Panc1 (cell line): Measurements from ENCODE around the gene BCO1. TPM values are rescaled to one million over a fixed set of nuclear protein-coding genes. Genes with fewer than 3 reads are reported as not detected.

Experiments used
- ATAC-seq: fragments of 200-7000 bp; cut with Tn5 transposase; 2 replicates; pipeline ENCODE4 v1.9.1; 2020; ENCODE audit warnings: mild to moderate bottlenecking, moderate library complexity
- Bru-seq: library from RNA; stranded (reverse); fragments of 400-500 nt; gene quantifications from one replicate; lab custom pipeline; 2021; lab: Mats Ljungman, UMichigan
- BruChase-seq, 2 experiments: library from RNA; stranded (reverse); fragments of 400-500 nt; gene quantifications; one replicate each; lab custom pipeline; 2021; lab: Mats Ljungman, UMichigan
- BruUV-seq: library from RNA; stranded (reverse); fragments of 400-500 nt; replicated peaks from 2 replicates; lab custom pipeline; 2021; lab: Mats Ljungman, UMichigan
- CTCF ChIA-PET: fragments of 300-600 bp; sonication (Branson Sonifier 250); formaldehyde crosslinking; loops from one replicate; lab custom pipeline; 2022; ENCODE audit warnings: antibody characterized with exemption; lab: Charles Lee
- POLR2A ChIA-PET: fragments of 300-600 bp; sonication (Branson Sonifier 250); formaldehyde crosslinking; loops from one replicate; lab custom pipeline; 2022; ENCODE audit warnings: antibody characterized with exemption; lab: Charles Lee
- DNase-seq: peaks from one replicate; pipeline ENCODE4 v3.0.0-alpha.2; 2010; ENCODE audit warnings: low read depth, low spot score
- H3K27ac ChIP-seq: 2 replicates; pipeline ENCODE4 v1.5.1; 2011; ENCODE audit warnings: mild to moderate bottlenecking, low read length, inconsistent platforms
- H3K27me3 ChIP-seq: fragments of 200-500 bp; sonication (Bioruptor generic); 2 replicates; pipeline ENCODE4 v1.6.0; 2014; ENCODE audit warnings: low read length, inconsistent platforms; ENCODE audit not compliant: control insufficient read depth, insufficient read depth
- H3K36me3 ChIP-seq: fragments of 200-500 bp; sonication (Bioruptor generic); 2 replicates; pipeline ENCODE4 v1.5.1; 2014; ENCODE audit warnings: inconsistent platforms, mild to moderate bottlenecking, low read length, moderate library complexity; ENCODE audit not compliant: control insufficient read depth, insufficient read depth
- H3K4me1 ChIP-seq: 2 replicates; pipeline ENCODE4 v1.5.1; 2011; ENCODE audit warnings: inconsistent platforms, mild to moderate bottlenecking, low read length, moderate library complexity; ENCODE audit not compliant: control insufficient read depth, insufficient read depth
- H3K4me3 ChIP-seq, 2 experiments: 2 replicates each; pipeline ENCODE4 v1.5.1; 2011 to 2012; ENCODE audit warnings: low read depth in 2 of 2, low read length in 2 of 2, mild to moderate bottlenecking in 2 of 2, inconsistent platforms in 1 of 2, moderate library complexity in 1 of 2
- H3K9me3 ChIP-seq: fragments of 200-500 bp; sonication (Bioruptor generic); 2 replicates; pipeline ENCODE4 v1.5.1; 2014; ENCODE audit warnings: low read depth, mild to moderate bottlenecking, inconsistent platforms, low read length, moderate library complexity; ENCODE audit not compliant: control insufficient read depth, insufficient read depth
- CTCF ChIP-seq: fragments of 450-650 bp; IDR thresholded peaks from 2 replicates; pipeline ENCODE4 v1.5.1; 2017; ENCODE audit warnings: mild to moderate bottlenecking
- POLR2AphosphoS5 ChIP-seq: IDR thresholded peaks from 2 replicates; pipeline ENCODE4 v1.6.1; 2012; ENCODE audit warnings: mild to moderate bottlenecking, low read depth, low read length, moderate library complexity
- REST ChIP-seq, 2 experiments: IDR thresholded peaks; 2 replicates each; pipeline ENCODE4 v1.6.1; 2011 to 2012; ENCODE audit warnings: low read depth in 2 of 2, control low read depth in 1 of 2, low read length in 1 of 2, mild to moderate bottlenecking in 1 of 2, moderate library complexity in 1 of 2; ENCODE audit not compliant: insufficient read depth in 1 of 2
- SIN3A ChIP-seq: IDR thresholded peaks from 2 replicates; pipeline ENCODE4 v1.6.1; 2012; ENCODE audit warnings: low read depth, mild to moderate bottlenecking, low read length, moderate library complexity, borderline replicate concordance; ENCODE audit not compliant: insufficient read depth
- TCF7L2 ChIP-seq: IDR thresholded peaks from 2 replicates; pipeline ENCODE4 v1.6.1; 2011; ENCODE audit warnings: mild to moderate bottlenecking, low read depth, low read length, inconsistent platforms
- in situ Hi-C: cut with HindIII; loops from 2 replicates; pipeline ENCODE4 v1.10.0; 2016; ENCODE audit warnings: low sequenced_read_pairs, low pct_unique_long_range_greater_than_20kb
- intact Hi-C: fragments of 100-400 bp; cut with micrococcal nuclease; formaldehyde crosslinking; loops from one replicate; pipeline ENCODE4 v1.10.0; 2022; ENCODE audit not compliant: unreplicated experiment
- long read RNA-seq: library from polyadenylated mRNA; unstranded; transcript quantifications from one replicate; pipeline ENCODE4 v2.0.0, GENCODE V29; 2021; ENCODE audit not compliant: unreplicated experiment
- polyA plus RNA-seq: library from polyadenylated mRNA; unstranded; fragments of >200 nt; gene quantifications from one replicate; pipeline ENCODE4 v1.2.1, GENCODE V29; 2012; ENCODE audit warnings: missing spikeins; ENCODE audit not compliant: insufficient read length
- total RNA-seq: library from RNA; stranded (reverse); gene quantifications from one replicate; pipeline ENCODE4 v1.2.1, GENCODE V29; 2021; ENCODE audit not compliant: unreplicated experiment

Gene BCO1
- not detected for total RNA-seq
- polyA plus RNA-seq = not detected
- percentile 2 among the genes with signal in this experiment for Bru-seq, nascent RNA
- BruChase-seq, experiment 1, labeled RNA remaining after a 2-hour chase = percentile 1 among the genes with signal in this experiment
- percentile 4 among the genes with signal in this experiment for BruChase-seq, experiment 2, labeled RNA remaining after a 6-hour chase
- long read RNA-seq = 0 reads

GRCh38 chr16:81238296-81239011, at the start of gene BCO1:
Gene BCO1 (plus strand): TSS chr16:81238689. CDS start chr16:81238909, 220 bp downstream.
- H3K27me3 ChIP-seq = no peaks in the 10 kb centered on the region
- POLR2A ChIA-PET = interaction anchor here (0.6 to 0.7 kb wide), 3 partner anchors 47 to 318 kb away, joined by 3 to 7 read pairs (median 6); no protein-coding TSS in a partner anchor
- no peaks in the 10 kb centered on the region for H3K4me1 ChIP-seq
- intact Hi-C loops = no loop called here
- DNase-seq (no peak), ATAC-seq (peak; percentile 63)
- H3K9me3 ChIP-seq = no peaks in the 10 kb centered on the region
- H3K36me3 ChIP-seq = no peaks in the 10 kb centered on the region
- peak within 1 kb of the TSS; percentile 18 to 49 for H3K4me3 ChIP-seq
- TF ChIP-seq POLR2AphosphoS5 (no peak), TCF7L2 (no peak), SIN3A (no peak)
- in situ Hi-C loops = no loop called here
- BruUV-seq = no TSS peak
- CTCF ChIA-PET = no interaction called here
- H3K27ac ChIP-seq = no peak within 1 kb of the TSS

GRCh38 chr16:81189100-81189664, 49.3 kb upstream of the BCO1 start:
- no peak overlapping the region for H3K27ac ChIP-seq
- no peak overlapping the region for H3K4me3 ChIP-seq
- TF ChIP-seq CTCF (no peak), POLR2AphosphoS5 (no peak), TCF7L2 (no peak), SIN3A (no peak), REST (IDR thresholded peaks at IDR 0.05; ENCODE audit: insufficient read depth in 1 of 2, low read depth in 2 of 2, low read length in 1 of 2) (no peak)
- DNase-seq (no peak), ATAC-seq (no peak)
- no peaks in the 10 kb centered on the region for H3K36me3 ChIP-seq
- CTCF ChIA-PET = interaction anchor here (0.6 to 0.7 kb wide), 2 partner anchors 9 to 258 kb away, joined by 3 to 9 read pairs; no protein-coding TSS in a partner anchor
- POLR2A ChIA-PET = no interaction called here
- H3K9me3 ChIP-seq = no peaks in the 10 kb centered on the region
- no peaks in the 10 kb centered on the region for H3K4me1 ChIP-seq
- H3K27me3 ChIP-seq = no peaks in the 10 kb centered on the region
- BruUV-seq = no TSS peak
- intact Hi-C loops (no loop called here), in situ Hi-C loops (no loop called here)
